Kidney epithelial cell (primary cell): ENCODE results near the gene RPL10A. TPM values are rescaled to one million over a fixed set of nuclear protein-coding genes. Genes with fewer than 3 reads are reported as not detected.

Source experiments
- DNase-seq: peaks from one replicate; pipeline ENCODE4 v3.0.0-alpha.2; 2010; ENCODE audit warnings: low read depth
- H3K27me3 ChIP-seq: 2 replicates; pipeline ENCODE4 v1.6.0; 2011; ENCODE audit warnings: low read length; ENCODE audit not compliant: control insufficient read depth, insufficient read depth
- H3K36me3 ChIP-seq: 2 replicates; pipeline ENCODE4 v1.5.1; 2011; ENCODE audit warnings: low read length; ENCODE audit not compliant: control insufficient read depth, insufficient read depth
- H3K4me3 ChIP-seq: 2 replicates; pipeline ENCODE4 v1.5.1; 2011; ENCODE audit warnings: low read depth, mild to moderate bottlenecking, control low read depth, low read length
- CTCF ChIP-seq: IDR thresholded peaks from 2 replicates; pipeline ENCODE4 v1.5.1; 2011; ENCODE audit warnings: mild to moderate bottlenecking, moderate library complexity, low read length, control low read depth, inconsistent platforms; ENCODE audit not compliant: insufficient read depth, poor library complexity, severe bottlenecking
- total RNA-seq: library from RNA; depleted of rRNA; stranded (reverse); fragments of >200 nt; gene quantifications from 2 replicates; pipeline ENCODE4 v1.2.3, GENCODE V29; 2015

The RPL10A gene
- total RNA-seq, 1 donor from 2014 or later: 1,851 TPM

GRCh38 chr6:35481226-35481625, 13.0 kb downstream of the RPL10A start:
- Histone ChIP-seq H3K4me3 (no peak overlapping the region), H3K27me3 (no peaks in the 10 kb centered on the region), H3K36me3 (no peaks in the 10 kb centered on the region)
- DNase-seq: no peak
- no peak for TF ChIP-seq CTCF

GRCh38 chr6:35483062-35483461, 14.9 kb downstream of the RPL10A start:
- Histone ChIP-seq H3K36me3 (no peaks in the 10 kb centered on the region), H3K27me3 (no peaks in the 10 kb centered on the region), H3K4me3 (no peak overlapping the region)
- DNase-seq: no peak
- no peak for TF ChIP-seq CTCF

- no peaks in the 10 kb centered on the region for H3K27me3 ChIP-seq
- H3K4me3 ChIP-seq: no peak overlapping the region
- DNase-seq: no peak
- no peaks in the 10 kb centered on the region for H3K36me3 ChIP-seq
- TF ChIP-seq CTCF: no peak
Observed at GRCh38 chr6:35483490-35483889, 15.3 kb downstream of the RPL10A start.

GRCh38 chr6:35483893-35484645, 15.9 kb downstream of the RPL10A start:
- Histone ChIP-seq H3K36me3 (no peaks in the 10 kb centered on the region), H3K4me3 (no peak overlapping the region), H3K27me3 (no peaks in the 10 kb centered on the region)
- DNase-seq: no peak
- TF ChIP-seq CTCF: no peak

- Histone ChIP-seq H3K4me3 (no peak overlapping the region), H3K27me3 (no peaks in the 10 kb centered on the region), H3K36me3 (no peaks in the 10 kb centered on the region)
- no peak for DNase-seq
- TF ChIP-seq CTCF: no peak
Observed at GRCh38 chr6:35484921-35485392, 16.8 kb downstream of the RPL10A start.

GRCh38 chr6:35485402-35485877, 17.2 kb downstream of the RPL10A start:
- Histone ChIP-seq H3K27me3 (no peaks in the 10 kb centered on the region), H3K36me3 (no peaks in the 10 kb centered on the region), H3K4me3 (no peak overlapping the region)
- no peak for TF ChIP-seq CTCF
- no peak for DNase-seq
